Endothelial cell (in vitro differentiated cells): ENCODE measurements around the gene MRGPRF. TPM values are rescaled to one million over a fixed set of nuclear protein-coding genes. Genes with fewer than 3 reads are reported as not detected.

Experiments used
- DNase-seq: peaks from one replicate; pipeline ENCODE4 v3.0.0; 2021; ENCODE audit warnings: low spot score
- H3K27ac Mint-ChIP-seq: one replicate; pipeline ENCODE4 v1.8.0; 2021; ENCODE audit warnings: mixed read lengths, inconsistent platforms; ENCODE audit not compliant: unreplicated experiment
- H3K27me3 Mint-ChIP-seq: one replicate; pipeline ENCODE4 v1.8.0; 2021; ENCODE audit warnings: mild to moderate bottlenecking, moderate library complexity, mixed read lengths, inconsistent platforms; ENCODE audit not compliant: unreplicated experiment
- H3K36me3 Mint-ChIP-seq: one replicate; pipeline ENCODE4 v1.8.0; 2021; ENCODE audit warnings: mild to moderate bottlenecking, low read depth, mixed read lengths, inconsistent platforms; ENCODE audit not compliant: unreplicated experiment
- H3K4me1 Mint-ChIP-seq: one replicate; pipeline ENCODE4 v1.8.0; 2021; ENCODE audit warnings: mild to moderate bottlenecking, mixed read lengths, inconsistent platforms; ENCODE audit not compliant: unreplicated experiment
- H3K4me3 Mint-ChIP-seq: one replicate; pipeline ENCODE4 v1.8.0; 2021; ENCODE audit warnings: mild to moderate bottlenecking, mixed read lengths, inconsistent platforms; ENCODE audit not compliant: unreplicated experiment
- H3K9me3 Mint-ChIP-seq: one replicate; pipeline ENCODE4 v1.8.0; 2021; ENCODE audit warnings: mixed read lengths, inconsistent platforms; ENCODE audit not compliant: unreplicated experiment
- CTCF ChIP-seq: fragments of 200-600 bp; sonication (generic); IDR thresholded peaks from one replicate; pipeline ENCODE4 v1.5.0; 2021; ENCODE audit warnings: antibody characterized with exemption; ENCODE audit not compliant: unreplicated experiment
- total RNA-seq: library from RNA; stranded (reverse); fragmentation: NEBNext Ultra II Directional; extraction: Animal tissue kit (Norgen Biotek cat#: 25700); gene quantifications from one replicate; pipeline ENCODE4 v1.2.1, GENCODE V29; 2021; ENCODE audit not compliant: unreplicated experiment

MRGPRF gene
- total RNA-seq, 1 donor from 2014 or later: 0.54 TPM

GRCh38 chr11:68973219-68973618 lies 39.8 kb downstream of the MRGPRF start:
- no peak overlapping the region for H3K4me3 Mint-ChIP-seq
- H3K27me3 Mint-ChIP-seq: peaks cover 1% of the 10 kb centered on the region
- H3K36me3 Mint-ChIP-seq: no peaks in the 10 kb centered on the region
- no peak for DNase-seq
- H3K4me1 Mint-ChIP-seq: no peaks in the 10 kb centered on the region
- TF ChIP-seq CTCF: no peak
- H3K27ac Mint-ChIP-seq: peak overlapping the region; percentile 9
- no peaks in the 10 kb centered on the region for H3K9me3 Mint-ChIP-seq

GRCh38 chr11:68970921-68971636 lies 42.0 kb downstream of the MRGPRF start:
- Mint-ChIP-seq H3K4me1 (no peaks in the 10 kb centered on the region), H3K27ac (no peak overlapping the region), H3K36me3 (no peaks in the 10 kb centered on the region), H3K9me3 (no peaks in the 10 kb centered on the region), H3K27me3 (peaks cover 1% of the 10 kb centered on the region), H3K4me3 (no peak overlapping the region)
- no peak for TF ChIP-seq CTCF
- no peak for DNase-seq

- Mint-ChIP-seq H3K9me3 (no peaks in the 10 kb centered on the region), H3K36me3 (no peaks in the 10 kb centered on the region), H3K4me3 (no peak overlapping the region), H3K27me3 (peaks cover 1% of the 10 kb centered on the region), H3K27ac (no peak overlapping the region), H3K4me1 (no peaks in the 10 kb centered on the region)
- TF ChIP-seq CTCF: no peak
- no peak for DNase-seq
Measured at GRCh38 chr11:68969386-68969785, 43.7 kb downstream of the MRGPRF start.

GRCh38 chr11:68968306-68969250 lies 44.5 kb downstream of the MRGPRF start:
- Mint-ChIP-seq H3K9me3 (no peaks in the 10 kb centered on the region), H3K4me3 (no peak overlapping the region), H3K27ac (no peak overlapping the region), H3K4me1 (no peaks in the 10 kb centered on the region), H3K27me3 (peaks cover 1% of the 10 kb centered on the region), H3K36me3 (no peaks in the 10 kb centered on the region)
- no peak for DNase-seq
- TF ChIP-seq CTCF: no peak
